Bronchial epithelial cell (primary cell): ENCODE data around the gene CRACR2A. TPM values are rescaled to one million over a fixed set of nuclear protein-coding genes. Genes with fewer than 3 reads are reported as not detected.

ENCODE experiments used
- DNase-seq: peaks from one replicate; pipeline ENCODE4 v3.0.0-alpha.2; 2010; ENCODE audit warnings: low read depth
- FAIRE-seq: peaks from 2 replicates; lab custom pipeline; 2011; peaks lifted over from hg19 to GRCh38; lab: Jason Lieb, UNC
- H3K27me3 ChIP-seq: 2 replicates; pipeline ENCODE4 v1.5.1; 2011; ENCODE audit warnings: low read length; ENCODE audit not compliant: control insufficient read depth, insufficient read depth
- H3K36me3 ChIP-seq: 2 replicates; pipeline ENCODE4 v1.5.1; 2011; ENCODE audit warnings: low read length; ENCODE audit not compliant: control insufficient read depth, insufficient read depth
- H3K4me3 ChIP-seq: 2 replicates; pipeline ENCODE4 v1.5.1; 2011; ENCODE audit warnings: mild to moderate bottlenecking, low read depth, low read length, control low read depth
- CTCF ChIP-seq: IDR thresholded peaks from 2 replicates; pipeline ENCODE4 v1.5.1; 2011; ENCODE audit warnings: mild to moderate bottlenecking, moderate library complexity, low read length, control low read depth, inconsistent platforms; ENCODE audit not compliant: insufficient read depth, severe bottlenecking
- total RNA-seq: library from RNA; depleted of rRNA; stranded (reverse); fragments of >200 nt; gene quantifications from 2 replicates; pipeline ENCODE4 v1.2.1, GENCODE V29; 2014

CRACR2A gene
- total RNA-seq, 1 donor from 2014 or later = 1.1 TPM

GRCh38 chr12:3744229-3744901 lies 8.5 kb downstream of the CRACR2A start:
- Histone ChIP-seq H3K4me3 (no peak overlapping the region), H3K27me3 (no peaks in the 10 kb centered on the region), H3K36me3 (no peaks in the 10 kb centered on the region)
- DNase-seq = no peak
- no peak for TF ChIP-seq CTCF
- no peak for FAIRE-seq

GRCh38 chr12:3743803-3744202 lies 9.1 kb downstream of the CRACR2A start:
- Histone ChIP-seq H3K36me3 (no peaks in the 10 kb centered on the region), H3K4me3 (no peak overlapping the region), H3K27me3 (no peaks in the 10 kb centered on the region)
- TF ChIP-seq CTCF = no peak
- DNase-seq (no peak), FAIRE-seq (peak; percentile 94)

- TF ChIP-seq CTCF = no peak
- Histone ChIP-seq H3K4me3 (no peak overlapping the region), H3K27me3 (no peaks in the 10 kb centered on the region), H3K36me3 (no peaks in the 10 kb centered on the region)
- FAIRE-seq (no peak), DNase-seq (no peak)
Measured at GRCh38 chr12:3741882-3742672, 10.8 kb downstream of the CRACR2A start.

GRCh38 chr12:3740480-3741231 lies 12.3 kb downstream of the CRACR2A start:
- FAIRE-seq (no peak), DNase-seq (no peak)
- Histone ChIP-seq H3K4me3 (no peak overlapping the region), H3K36me3 (no peaks in the 10 kb centered on the region), H3K27me3 (no peaks in the 10 kb centered on the region)
- no peak for TF ChIP-seq CTCF

- Histone ChIP-seq H3K4me3 (no peak overlapping the region), H3K27me3 (no peaks in the 10 kb centered on the region), H3K36me3 (no peaks in the 10 kb centered on the region)
- no peak for TF ChIP-seq CTCF
- DNase-seq (no peak), FAIRE-seq (no peak)
Measured at GRCh38 chr12:3735432-3735831, 17.5 kb downstream of the CRACR2A start.
